Measurements from ENCODE around the gene IFFO2. TPM values are rescaled to one million over a fixed set of nuclear protein-coding genes. Genes with fewer than 3 reads are reported as not detected.

The IFFO2 gene
- total RNA-seq, 2 donors from 2014 or later: 4.6 to 6.4 TPM

GRCh38 chr1:18858070-18858688, 98.3 kb downstream of the IFFO2 start:
- Histone ChIP-seq H3K9me3 (ENCODE audit: control insufficient read depth, low read length) (no peaks in the 10 kb centered on the region), H3K4me1 (ENCODE audit: control insufficient read depth, insufficient read depth, low read length) (no peaks in the 10 kb centered on the region), H3K9ac (ENCODE audit: extremely low read depth, low read length, poor library complexity, severe bottlenecking) (no peak overlapping the region), H3K4me3 (ENCODE audit: low read length) (no peak overlapping the region), H3K36me3 (ENCODE audit: control insufficient read depth, insufficient read depth, low read length) (no peaks in the 10 kb centered on the region), H3K27me3 (ENCODE audit: control insufficient read depth, insufficient read depth, low read length, poor library complexity, severe bottlenecking) (peaks cover 30% of the 10 kb centered on the region), H3K27ac (ENCODE audit: low read depth, low read length) (no peak overlapping the region)
- H3K27me3 Mint-ChIP-seq (ENCODE audit: insufficient read depth): peaks cover 17% of the 10 kb centered on the region
- no peaks in the 10 kb centered on the region for H3K36me3 Mint-ChIP-seq (ENCODE audit: low read depth)
- H3K4me3 Mint-ChIP-seq: no peak overlapping the region
- H3K27ac Mint-ChIP-seq: no peak overlapping the region
- no peak for DNase-seq
- 87 to 90% methylated on average over 5 to 7 of the region's 7 CpGs for WGBS, 2 experiments (ENCODE audit: insufficient coverage in 1 of 2, insufficient read length in 1 of 2)
- H3K9me3 Mint-ChIP-seq: no peaks in the 10 kb centered on the region
- no peaks in the 10 kb centered on the region for H3K4me1 Mint-ChIP-seq
- TF ChIP-seq, protein P1, sequence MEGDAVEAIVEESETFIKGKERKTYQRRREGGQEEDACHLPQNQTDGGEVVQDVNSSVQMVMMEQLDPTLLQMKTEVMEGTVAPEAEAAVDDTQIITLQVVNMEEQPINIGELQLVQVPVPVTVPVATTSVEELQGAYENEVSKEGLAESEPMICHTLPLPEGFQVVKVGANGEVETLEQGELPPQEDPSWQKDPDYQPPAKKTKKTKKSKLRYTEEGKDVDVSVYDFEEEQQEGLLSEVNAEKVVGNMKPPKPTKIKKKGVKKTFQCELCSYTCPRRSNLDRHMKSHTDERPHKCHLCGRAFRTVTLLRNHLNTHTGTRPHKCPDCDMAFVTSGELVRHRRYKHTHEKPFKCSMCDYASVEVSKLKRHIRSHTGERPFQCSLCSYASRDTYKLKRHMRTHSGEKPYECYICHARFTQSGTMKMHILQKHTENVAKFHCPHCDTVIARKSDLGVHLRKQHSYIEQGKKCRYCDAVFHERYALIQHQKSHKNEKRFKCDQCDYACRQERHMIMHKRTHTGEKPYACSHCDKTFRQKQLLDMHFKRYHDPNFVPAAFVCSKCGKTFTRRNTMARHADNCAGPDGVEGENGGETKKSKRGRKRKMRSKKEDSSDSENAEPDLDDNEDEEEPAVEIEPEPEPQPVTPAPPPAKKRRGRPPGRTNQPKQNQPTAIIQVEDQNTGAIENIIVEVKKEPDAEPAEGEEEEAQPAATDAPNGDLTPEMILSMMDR (conservative IDR thresholded peaks at IDR 0.05): no peak

DNA sequence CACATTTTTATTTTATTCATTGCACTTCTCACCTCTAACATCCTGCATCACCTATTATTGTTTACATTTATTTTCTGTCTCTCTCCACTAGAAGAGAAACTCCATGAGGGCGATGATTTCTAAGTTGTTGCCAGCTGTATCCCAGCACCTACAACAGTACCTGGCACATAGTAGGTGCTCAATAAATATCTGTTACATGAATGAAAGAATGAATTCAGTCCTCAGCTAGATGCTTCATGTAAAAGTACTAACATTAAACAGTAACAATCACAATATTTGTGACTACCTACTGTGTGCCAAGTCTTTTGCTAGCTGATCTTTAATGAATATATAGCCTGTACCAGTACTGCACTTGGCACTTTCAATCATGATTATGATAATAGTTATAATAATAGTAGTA, 100.0 kb downstream of the IFFO2 start:
- H3K4me3 Mint-ChIP-seq: no peak overlapping the region
- no peaks in the 10 kb centered on the region for H3K4me1 Mint-ChIP-seq

GRCh38 chr1:18855573-18855972, 100.9 kb downstream of the IFFO2 start:
- no peaks in the 10 kb centered on the region for H3K4me1 Mint-ChIP-seq
- 86 to 97% methylated on average over 4 to 6 of the region's 6 CpGs for WGBS, 2 experiments (ENCODE audit: insufficient coverage in 1 of 2, insufficient read length in 1 of 2)
- DNase-seq: no peak
- H3K9me3 ChIP-seq (ENCODE audit: control insufficient read depth, low read length): no peaks in the 10 kb centered on the region
- H3K27me3 ChIP-seq (ENCODE audit: control insufficient read depth, insufficient read depth, low read length, poor library complexity, severe bottlenecking): peaks cover 55% of the 10 kb centered on the region
- H3K36me3 Mint-ChIP-seq (ENCODE audit: low read depth): no peaks in the 10 kb centered on the region
- TF ChIP-seq, protein P1 (conservative IDR thresholded peaks at IDR 0.05): no peak
- H3K36me3 ChIP-seq (ENCODE audit: control insufficient read depth, insufficient read depth, low read length): no peaks in the 10 kb centered on the region
- H3K4me3 ChIP-seq (ENCODE audit: low read length): no peak overlapping the region
- H3K9ac ChIP-seq (ENCODE audit: extremely low read depth, low read length, poor library complexity, severe bottlenecking): no peak overlapping the region
- no peak overlapping the region for H3K27ac Mint-ChIP-seq
- no peaks in the 10 kb centered on the region for H3K4me1 ChIP-seq (ENCODE audit: control insufficient read depth, insufficient read depth, low read length)
- H3K9me3 Mint-ChIP-seq: no peaks in the 10 kb centered on the region
- peaks cover 17% of the 10 kb centered on the region for H3K27me3 Mint-ChIP-seq (ENCODE audit: insufficient read depth)
- H3K27ac ChIP-seq (ENCODE audit: low read depth, low read length): no peak overlapping the region
- H3K4me3 Mint-ChIP-seq: no peak overlapping the region

More for the DNA sequence above, 100.0 kb downstream of the IFFO2 start:
- H3K9me3 ChIP-seq (ENCODE audit: control insufficient read depth, low read length): no peaks in the 10 kb centered on the region
- H3K9ac ChIP-seq (ENCODE audit: extremely low read depth, low read length, poor library complexity, severe bottlenecking): no peak overlapping the region
- H3K27ac Mint-ChIP-seq: no peak overlapping the region
- no peak overlapping the region for H3K4me3 ChIP-seq (ENCODE audit: low read length)
- no peaks in the 10 kb centered on the region for H3K4me1 ChIP-seq (ENCODE audit: control insufficient read depth, insufficient read depth, low read length)
- WGBS, 2 experiments (ENCODE audit: insufficient coverage in 1 of 2, insufficient read length in 1 of 2): 89% methylated on average over 1 of the region's 1 CpG; no CpG with 5 or more reads in 1 of the 2 experiments
- H3K27me3 Mint-ChIP-seq (ENCODE audit: insufficient read depth): peaks cover 17% of the 10 kb centered on the region
- H3K36me3 Mint-ChIP-seq (ENCODE audit: low read depth): no peaks in the 10 kb centered on the region
- TF ChIP-seq, protein P1 (conservative IDR thresholded peaks at IDR 0.05): no peak
- peaks cover 46% of the 10 kb centered on the region for H3K27me3 ChIP-seq (ENCODE audit: control insufficient read depth, insufficient read depth, low read length, poor library complexity, severe bottlenecking)
- H3K9me3 Mint-ChIP-seq: no peaks in the 10 kb centered on the region
- DNase-seq: no peak
- H3K27ac ChIP-seq (ENCODE audit: low read depth, low read length): no peak overlapping the region
- no peaks in the 10 kb centered on the region for H3K36me3 ChIP-seq (ENCODE audit: control insufficient read depth, insufficient read depth, low read length)

Measured in endodermal cell (in vitro differentiated cells).